Frontal cortex (tissue), 4 donors: ENCODE measurements around the gene MINPP1. TPM values are rescaled to one million over a fixed set of nuclear protein-coding genes. Genes with fewer than 3 reads are reported as not detected.
"Not testable (repeated sequence)": the region's sequence is repeated elsewhere in the genome, so short reads cannot be mapped to it uniquely, and the experiment has no call there.

Experiments used
- DNase-seq, 2 donors: peaks; one replicate each; pipeline ENCODE4 v3.0.0; 2012; ENCODE audit warnings: low spot score in 2 of 2
- FAIRE-seq: peaks from 2 replicates; lab custom pipeline; 2012; peaks lifted over from hg19 to GRCh38; lab: Jason Lieb, UNC
- total RNA-seq: library from RNA; depleted of rRNA; stranded (reverse); fragments of >200 nt; gene quantifications from one replicate; pipeline ENCODE4 v1.2.3, GENCODE V29; 2014
- donor health status: control.
- donor health status: control.
- donor health status: control.

Gene MINPP1
- total RNA-seq, 1 donor from 2014 or later, result 27.3 TPM

- FAIRE-seq, result no peak
Observed at GRCh38 chr10:87558333-87558732, 53.6 kb downstream of the MINPP1 start.

DNA sequence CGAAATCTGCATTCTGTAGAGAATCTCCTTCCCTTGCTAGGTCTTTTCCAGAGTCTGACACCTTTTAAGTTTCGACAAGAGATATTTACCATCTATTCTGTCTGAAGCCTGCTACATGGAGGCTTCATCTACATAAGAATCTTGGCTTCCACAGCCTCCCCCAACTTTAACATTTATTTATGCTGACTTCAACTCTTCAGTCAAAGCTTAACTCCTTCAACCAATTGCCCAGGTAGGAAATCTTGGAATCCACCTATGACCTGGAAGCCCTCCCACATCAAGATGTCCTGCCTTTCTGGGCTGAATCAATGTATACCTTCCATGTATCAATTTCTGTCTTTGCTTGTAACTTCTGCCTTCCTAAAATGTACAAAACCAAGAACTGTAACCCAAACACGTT, 54.7 kb downstream of the MINPP1 start:
- FAIRE-seq (no peak), DNase-seq (no peak)

More at GRCh38 chr10:87558333-87558732, 53.6 kb downstream of the MINPP1 start:
- DNase-seq, result no peak

GRCh38 chr10:87560495-87561129, 55.9 kb downstream of the MINPP1 start:
- FAIRE-seq (no peak), DNase-seq (no peak)

DNA sequence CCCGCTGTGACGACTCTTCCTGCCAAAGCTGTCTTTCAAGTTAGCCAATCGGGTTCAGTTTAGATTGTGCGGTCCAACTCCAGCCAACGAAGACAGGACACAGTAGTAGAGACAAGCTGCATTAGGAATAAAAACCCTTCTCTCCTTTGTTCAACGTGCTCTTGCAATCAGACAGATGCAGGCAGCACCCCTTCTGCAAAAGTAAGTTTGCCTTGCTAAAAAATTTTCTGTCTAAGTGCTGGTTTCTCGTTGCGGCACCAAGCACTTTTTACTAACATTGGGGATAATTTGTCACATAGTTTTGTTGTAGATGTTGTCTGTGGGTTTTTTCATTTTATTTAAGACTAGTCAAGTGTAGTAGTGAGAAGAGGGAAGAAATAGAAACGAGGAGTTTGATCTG, 58.1 kb downstream of the MINPP1 start:
- FAIRE-seq (no peak), DNase-seq (no peak)

DNA sequence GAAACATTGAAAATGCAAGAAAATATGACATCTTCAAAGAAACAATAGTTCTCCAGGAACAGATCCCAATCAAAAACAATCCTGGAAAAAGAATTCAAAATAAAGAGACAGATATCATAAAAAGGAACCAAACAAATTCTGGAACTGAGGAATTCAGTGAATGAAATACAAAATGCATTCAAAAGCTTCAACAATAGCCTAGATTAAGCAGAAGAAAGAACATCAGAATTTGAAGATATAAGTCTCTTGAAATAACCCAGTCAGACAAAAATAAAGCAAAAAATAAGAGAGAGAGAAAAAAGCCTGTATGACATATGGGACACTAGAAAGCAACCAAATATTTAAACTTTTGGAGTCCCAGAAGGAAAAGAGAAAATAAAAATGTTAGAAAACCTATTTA, 60.3 kb downstream of the MINPP1 start:
- FAIRE-seq, result no peak

GRCh38 chr10:87575851-87576250, 71.2 kb downstream of the MINPP1 start:
- no peak for DNase-seq
- no peak for FAIRE-seq

More for the DNA sequence above, 60.3 kb downstream of the MINPP1 start:
- no peak for DNase-seq

DNA sequence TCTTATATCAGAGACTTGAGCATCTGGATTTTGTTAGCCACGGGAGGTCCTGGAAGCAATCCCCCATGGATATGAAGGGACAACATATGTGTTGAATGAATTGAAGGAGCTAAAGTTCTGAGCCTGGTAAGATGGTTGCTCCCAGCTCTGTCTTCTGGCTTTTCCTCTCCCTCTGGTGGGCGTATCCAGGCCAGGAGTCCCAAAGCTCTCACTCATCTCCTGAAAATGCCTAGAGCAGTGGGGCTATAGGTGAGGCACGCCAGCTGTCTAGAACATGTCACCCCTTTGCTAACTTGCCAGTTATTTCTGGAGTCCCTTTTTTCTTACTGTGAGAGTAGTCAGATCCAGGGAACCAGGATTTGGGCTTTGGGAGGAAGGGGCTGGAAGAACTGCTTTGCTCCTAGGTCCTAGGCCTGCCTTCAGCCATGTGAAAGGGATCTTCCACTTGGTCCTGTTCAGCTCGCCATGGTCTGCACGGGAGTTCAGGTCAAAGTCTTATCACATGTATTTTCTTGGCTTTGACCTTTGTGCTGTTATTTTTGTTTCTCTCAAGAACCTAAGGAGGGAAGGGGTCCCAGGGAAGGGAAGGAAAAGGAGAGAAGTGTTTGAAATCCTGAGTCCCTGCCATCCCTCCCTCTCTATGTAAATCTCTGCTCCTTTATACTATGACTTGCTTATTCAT, 73.6 kb downstream of the MINPP1 start:
- FAIRE-seq (no peak), DNase-seq (no peak)

GRCh38 chr10:87578842-87579401, 74.2 kb downstream of the MINPP1 start:
- no peak for DNase-seq

GRCh38 chr10:87579563-87579962, 74.9 kb downstream of the MINPP1 start:
- FAIRE-seq (no peak), DNase-seq (no peak)

More at GRCh38 chr10:87578842-87579401, 74.2 kb downstream of the MINPP1 start:
- no peak for FAIRE-seq

DNA sequence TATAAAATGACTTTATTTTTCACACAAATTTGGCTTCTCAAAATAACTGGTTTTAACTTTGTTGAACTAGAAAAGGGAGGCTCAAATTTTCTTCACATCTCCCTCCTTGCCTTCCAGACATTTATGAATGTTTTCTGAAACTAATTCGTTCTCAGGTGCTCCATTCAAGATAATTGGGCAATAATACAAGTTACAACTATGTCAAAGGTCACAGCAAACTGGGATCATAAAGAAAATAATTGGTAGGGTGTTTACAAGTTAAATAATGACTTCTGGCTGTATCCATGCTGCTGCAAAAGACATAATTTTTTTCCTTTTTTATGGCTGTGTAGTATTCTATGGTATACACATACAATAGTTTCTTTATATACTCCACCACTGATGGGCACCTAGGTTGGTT, 75.3 kb downstream of the MINPP1 start:
- FAIRE-seq, result no peak
- DNase-seq, result no peak

DNA sequence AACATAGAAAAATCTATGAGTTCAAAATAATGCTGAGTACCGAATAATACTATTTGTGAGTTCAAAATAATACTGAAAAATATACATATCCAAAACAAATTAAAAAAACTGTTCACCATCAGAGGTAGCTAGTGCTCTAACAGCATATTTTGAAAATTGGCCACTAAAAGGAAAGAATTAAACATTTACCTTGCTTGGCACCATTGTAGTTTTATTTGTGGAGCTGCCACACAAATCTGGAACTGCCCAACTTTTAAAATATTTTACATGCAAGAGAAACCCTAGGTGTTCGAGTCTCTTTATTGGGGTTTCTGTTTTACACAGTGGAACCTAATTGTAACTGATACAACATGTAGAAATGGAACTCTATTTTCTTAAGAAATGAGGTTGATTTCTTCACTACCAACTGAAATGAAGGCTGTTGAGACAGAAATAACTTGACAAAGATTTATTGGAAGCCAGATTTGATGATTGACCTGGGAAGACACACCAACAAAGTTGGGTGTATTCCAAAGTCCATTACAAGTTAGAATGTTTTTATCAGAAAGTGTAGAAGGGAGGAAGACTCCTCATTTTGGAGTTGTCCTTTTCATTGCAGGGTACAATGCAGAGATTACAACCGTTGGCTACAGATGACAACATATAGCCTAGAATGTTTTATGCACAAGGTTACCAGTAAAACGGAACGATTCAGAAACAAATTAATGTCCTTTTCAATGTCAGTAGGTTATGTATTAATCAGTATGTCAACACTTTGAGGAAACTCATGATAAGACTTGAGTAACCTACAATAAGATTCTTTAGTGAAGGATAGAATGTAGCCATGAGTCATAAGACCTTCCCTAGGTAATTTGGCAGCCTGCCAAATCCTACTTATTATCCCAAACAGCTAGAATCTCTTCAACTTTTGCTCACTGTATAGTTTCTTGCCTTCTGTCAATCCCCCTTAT, 81.1 kb downstream of the MINPP1 start:
- FAIRE-seq (no peak), DNase-seq (no peak)

DNA sequence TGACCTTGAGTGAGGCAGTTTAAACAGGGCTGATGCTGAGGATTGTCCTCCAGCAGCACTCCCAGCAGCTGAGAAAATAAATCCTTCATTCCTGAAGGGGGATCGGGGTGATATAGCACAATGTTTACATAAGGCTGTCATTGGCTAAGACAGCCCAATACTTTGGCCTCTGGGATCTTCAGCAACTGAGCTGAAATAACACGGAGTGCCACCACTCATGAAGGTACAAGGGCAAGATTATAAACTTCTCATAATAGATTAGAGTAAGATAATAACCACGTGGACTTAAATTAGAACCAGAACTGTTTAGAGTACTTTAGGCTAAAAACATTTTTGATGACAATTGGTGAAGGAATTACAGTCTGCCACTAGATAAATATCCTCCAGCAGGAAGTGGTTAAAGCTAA, 85.0 kb downstream of the MINPP1 start:
- FAIRE-seq (no peak), DNase-seq (no peak)

- FAIRE-seq, result no peak
- no peak for DNase-seq
Observed at GRCh38 chr10:87590705-87591588, 86.3 kb downstream of the MINPP1 start.

- no peak for FAIRE-seq
- no peak for DNase-seq
Observed at GRCh38 chr10:87591589-87591886, 86.8 kb downstream of the MINPP1 start.

- DNase-seq, FAIRE-seq: not testable (repeated sequence)
Observed at GRCh38 chr10:87592920-87593319, 88.2 kb downstream of the MINPP1 start.

- DNase-seq (no peak), FAIRE-seq (no peak)
Observed at GRCh38 chr10:87593702-87594101, 89.0 kb downstream of the MINPP1 start.

DNA sequence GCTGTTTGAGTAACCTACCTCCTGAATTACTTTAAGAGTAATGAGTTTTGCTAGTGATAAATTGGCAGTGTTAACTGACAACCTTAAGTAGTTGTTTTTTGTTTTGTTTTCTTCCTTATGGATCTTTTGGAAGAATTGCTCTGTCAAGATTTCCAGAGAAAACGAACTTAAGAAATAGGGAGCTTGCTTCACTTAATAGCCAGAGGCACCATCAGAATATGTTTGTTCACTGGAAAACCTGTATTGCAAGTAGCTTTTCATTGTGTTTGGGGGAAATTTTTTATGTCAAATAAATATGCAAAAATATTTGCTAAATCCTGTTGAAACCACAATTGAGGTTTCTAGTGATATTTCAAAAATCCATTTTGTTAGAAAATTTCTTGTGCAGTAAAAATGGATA, 89.5 kb downstream of the MINPP1 start:
- no peak for DNase-seq
- FAIRE-seq, result no peak

DNA sequence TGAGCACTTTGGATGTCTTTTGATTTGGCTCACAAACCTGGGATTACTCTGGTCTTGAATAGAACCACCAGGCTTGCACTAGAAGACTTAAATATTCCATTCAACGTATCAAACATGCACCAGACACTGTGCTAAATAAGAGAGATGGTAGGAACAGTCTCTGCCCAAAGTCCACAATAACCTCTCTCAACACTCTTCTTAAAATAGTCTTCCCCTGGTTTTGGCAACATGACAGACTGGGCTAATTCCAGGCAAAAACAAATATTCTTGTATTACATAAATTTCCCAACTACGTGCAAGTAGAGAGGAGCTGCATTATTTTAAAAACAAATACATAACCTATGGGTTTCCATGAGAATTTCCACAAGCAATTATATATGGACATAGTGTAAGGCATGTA, 90.2 kb downstream of the MINPP1 start:
- DNase-seq, result no peak
- FAIRE-seq, result no peak

DNA sequence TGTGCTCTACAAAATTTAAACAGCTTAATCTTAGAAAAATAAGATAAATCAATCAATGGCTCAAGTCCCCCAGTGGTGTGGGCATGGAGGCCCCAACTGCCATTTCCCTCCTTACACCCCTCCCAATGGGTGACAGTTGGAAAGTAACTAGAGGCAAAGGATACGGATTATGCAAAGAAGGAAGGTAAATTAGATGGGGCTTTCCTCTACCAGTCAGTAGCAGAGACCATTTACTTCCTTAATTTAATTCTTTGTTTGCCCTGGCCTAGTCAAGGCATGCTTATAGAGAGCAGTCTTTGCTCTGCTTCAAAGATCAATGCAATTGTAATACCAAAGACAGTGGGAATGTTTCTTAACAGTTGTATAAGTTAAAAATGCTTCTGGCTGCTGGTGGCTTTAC, 91.7 kb downstream of the MINPP1 start:
- DNase-seq (no peak), FAIRE-seq (no peak)
